ENCODE data around the gene STXBP1.

STXBP1 gene

DNA sequence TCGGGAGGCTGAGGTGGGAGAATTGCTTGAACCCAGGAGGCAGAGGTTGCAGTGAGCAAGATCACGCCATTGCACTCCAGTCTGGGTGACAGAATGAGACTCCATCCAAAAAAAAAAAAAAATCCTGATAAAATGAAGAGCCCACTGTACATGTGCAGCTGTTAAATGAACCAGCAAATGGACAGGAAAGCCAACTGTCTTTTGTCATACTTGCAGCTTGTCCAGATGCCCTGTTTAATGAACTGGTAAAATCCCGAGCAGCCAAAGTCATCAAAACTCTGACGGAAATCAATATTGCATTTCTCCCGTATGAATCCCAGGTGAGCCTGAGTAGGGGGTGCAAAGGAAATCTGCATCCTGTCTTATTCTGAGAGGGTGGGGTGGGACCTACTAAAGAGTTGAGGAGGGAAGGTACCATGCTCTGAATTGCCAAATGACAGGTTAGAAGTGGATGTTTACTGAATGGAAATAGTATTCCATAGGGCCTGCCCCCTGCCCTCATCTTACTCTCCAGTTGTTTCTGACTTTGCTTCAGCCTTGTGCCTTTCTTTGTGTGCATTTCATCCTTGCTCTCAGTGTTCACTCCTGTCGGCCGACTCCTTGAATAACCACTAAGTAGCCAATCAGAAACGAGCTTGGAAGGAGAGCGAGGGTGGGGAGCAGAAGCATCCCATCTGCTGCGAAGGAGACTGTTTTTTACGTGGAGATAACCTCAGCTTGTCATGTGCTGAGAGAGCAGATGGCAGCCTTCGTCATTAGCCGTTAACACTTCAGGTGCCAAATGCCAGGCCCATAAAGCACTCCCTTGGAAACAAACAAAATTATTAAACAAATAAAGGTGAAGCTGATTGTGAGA is 49.0 kb downstream of the STXBP1 start:
- DNase-seq: no peak

DNA sequence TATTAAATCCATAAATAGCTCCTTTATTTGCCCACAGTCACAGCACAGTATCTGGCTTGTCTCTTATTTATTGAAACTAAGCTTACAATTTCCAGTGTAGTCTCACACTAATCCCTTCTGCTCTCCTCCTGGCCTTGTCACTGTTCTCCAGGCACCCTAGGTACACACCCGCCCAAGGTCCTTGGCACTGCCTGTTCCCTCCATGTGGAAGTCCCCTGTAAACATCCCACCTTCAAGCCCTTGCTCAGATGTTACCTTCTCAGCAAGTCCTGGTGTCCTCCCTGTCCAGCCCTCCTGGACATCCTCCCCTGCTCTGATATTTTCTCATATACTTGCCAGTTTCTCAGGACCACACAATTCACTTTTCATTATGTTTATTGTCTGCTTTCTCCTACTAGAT is 50.5 kb downstream of the STXBP1 start:
- no peak for DNase-seq

DNA sequence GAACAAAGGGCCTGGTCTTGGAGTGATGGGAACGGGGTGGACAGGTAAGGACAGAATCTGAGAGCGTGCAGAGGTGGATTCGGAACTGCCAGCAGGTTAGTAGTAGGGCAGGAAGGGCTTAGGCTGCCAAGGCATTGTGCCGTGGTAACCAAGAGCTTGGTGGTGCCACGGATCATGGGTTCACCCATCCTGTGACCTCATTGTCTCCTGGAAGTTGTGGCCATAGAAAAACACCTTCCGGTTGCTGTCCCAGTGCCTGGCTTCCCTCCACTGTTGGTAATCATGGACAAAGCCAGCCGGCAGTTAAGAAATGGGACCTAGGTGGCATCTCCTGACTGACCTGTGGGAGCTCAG is 52.2 kb downstream of the STXBP1 start:
- no peak for DNase-seq

DNA sequence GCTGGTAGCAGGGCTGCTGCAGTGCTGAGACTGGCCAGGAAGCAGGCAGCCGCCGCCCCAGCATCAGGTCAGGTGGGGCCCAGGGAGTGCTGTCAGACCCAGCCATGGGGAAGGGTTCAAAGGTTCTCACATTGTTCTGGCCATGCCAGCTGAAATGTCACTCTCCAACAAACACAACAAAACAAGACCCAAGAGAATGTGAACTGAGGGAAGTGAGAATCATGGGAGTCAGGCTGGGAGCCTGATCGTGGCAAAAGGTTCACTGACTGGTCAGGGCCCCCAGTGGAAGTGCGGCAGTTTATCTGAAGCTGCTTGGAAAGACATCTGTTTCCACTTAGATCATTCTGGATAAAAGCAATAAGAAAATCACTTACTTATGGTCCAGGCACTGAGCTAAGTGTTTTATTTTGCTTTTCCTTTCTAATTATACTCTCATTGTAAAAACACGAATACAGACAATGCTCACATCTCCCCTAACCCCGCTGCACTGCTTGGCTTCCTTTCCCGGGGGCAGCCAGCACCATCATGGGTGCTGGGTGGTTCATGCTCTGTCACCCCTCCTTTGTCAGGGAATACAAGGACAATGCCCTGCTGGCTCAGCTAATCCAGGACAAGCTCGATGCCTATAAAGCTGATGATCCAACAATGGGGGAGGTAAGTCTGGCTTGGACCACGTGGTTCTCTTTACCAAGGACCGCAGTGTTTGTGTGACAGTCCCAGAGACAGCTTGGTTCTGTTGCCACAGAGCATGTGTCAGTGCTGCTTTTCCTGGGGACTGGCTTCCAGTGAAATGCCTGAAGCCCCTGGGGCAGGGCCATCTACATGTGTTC is 52.8 kb downstream of the STXBP1 start:
- DNase-seq: no peak

DNA sequence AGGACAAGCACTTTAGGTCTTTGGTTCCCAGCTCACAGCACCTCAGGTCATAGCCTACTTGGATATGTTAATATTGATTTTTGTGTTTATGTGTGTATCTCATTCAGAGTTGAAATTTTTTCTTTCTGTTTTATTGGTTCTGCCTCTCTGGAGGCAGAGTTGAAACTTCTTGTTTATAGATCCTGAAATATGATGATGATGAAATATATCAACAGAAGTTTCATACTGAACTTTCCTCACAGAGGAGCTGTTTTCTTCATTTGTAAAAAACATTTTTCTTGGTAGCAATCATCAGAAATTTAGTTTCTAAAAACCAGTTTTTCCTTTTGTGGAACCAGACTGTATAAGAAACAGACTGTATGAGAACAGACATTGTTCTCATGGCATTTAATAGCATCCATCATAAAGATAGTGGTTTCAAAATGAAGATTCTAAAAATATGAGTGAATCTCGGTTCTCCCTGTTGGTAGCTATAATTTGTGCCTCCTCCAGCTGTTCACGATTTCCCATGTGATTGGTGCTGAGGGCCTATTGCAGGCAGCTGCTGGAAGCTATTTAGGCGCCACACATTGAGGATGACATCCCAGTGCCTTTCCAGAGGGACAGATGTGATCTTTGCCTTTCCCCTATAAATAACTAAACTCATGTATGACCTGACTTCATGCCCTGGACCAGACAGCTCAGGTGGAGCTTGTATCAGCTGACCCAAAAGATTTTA is 55.2 kb downstream of the STXBP1 start:
- no peak for DNase-seq

DNA sequence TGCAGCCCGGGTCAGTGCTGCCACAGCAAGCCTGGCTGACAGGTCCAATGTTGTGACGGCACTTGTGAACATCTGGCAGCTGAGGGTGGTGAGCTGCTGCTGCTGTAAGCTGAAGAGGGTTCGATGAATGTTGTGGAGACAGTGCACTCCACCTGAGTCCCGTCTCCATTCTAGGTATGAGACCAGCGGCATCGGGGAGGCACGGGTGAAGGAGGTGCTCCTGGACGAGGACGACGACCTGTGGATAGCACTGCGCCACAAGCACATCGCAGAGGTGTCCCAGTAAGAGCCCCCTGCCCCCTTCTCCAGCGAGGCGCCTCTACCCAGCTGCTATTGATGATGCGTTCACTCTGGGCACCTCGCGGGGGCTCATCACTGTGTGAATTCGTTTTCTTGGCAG is 55.8 kb downstream of the STXBP1 start:
- DNase-seq: no peak

DNA sequence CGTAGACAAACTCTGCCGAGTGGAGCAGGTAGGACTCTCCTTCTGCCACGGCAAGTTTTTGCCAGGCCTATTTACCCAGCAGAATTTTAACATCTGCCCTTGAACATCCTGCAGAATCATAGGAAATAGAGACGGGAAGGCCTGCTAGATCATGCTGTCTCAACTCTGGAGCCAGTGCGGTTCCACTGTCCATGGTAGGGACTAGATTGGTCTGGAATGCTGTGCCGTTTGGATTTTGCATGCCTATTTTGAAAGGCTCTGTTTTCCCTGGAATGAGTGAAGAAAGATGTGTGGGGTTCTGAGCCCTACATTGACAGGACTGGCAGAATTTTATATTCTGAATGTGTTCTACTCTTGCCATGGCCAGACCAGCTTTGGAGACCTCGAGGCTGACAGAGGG is 61.2 kb downstream of the STXBP1 start:
- no peak for DNase-seq

DNA sequence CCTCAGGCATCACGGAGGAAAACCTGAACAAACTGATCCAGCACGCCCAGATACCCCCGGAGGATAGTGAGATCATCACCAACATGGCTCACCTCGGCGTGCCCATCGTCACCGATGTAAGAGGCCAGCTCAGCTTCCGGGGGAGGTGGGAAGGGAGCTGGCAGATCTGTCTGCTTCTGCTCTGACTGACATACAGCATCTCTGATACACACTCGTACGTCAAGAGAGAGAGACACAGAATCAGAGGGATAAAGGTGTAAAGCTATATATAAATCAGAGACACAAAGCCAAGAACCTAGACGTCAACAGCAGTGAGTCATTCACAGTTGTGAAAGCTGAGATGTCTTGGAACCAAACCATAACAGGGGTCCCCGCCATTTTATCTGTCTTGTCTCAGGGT is 64.6 kb downstream of the STXBP1 start:
- no peak for DNase-seq

DNA sequence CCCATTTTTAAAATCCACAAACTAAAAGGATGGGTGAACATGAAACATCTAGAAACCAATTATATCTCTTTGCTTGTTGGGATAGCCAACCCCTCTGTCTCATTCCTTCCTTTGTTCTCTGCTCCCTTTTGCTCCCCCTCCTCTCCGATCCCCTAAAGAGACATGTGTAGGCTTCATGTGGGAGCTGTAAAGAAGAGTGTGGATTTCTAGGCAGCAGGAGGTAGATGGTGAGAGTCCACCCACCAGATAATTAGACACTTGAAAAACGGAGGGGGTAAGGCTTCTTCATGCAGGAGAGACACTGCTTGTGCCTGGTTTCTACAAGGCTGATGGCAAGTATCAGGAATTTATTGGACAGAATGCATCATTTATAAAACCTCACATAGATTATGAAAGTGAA is 67.4 kb downstream of the STXBP1 start:
- no peak for DNase-seq

DNA sequence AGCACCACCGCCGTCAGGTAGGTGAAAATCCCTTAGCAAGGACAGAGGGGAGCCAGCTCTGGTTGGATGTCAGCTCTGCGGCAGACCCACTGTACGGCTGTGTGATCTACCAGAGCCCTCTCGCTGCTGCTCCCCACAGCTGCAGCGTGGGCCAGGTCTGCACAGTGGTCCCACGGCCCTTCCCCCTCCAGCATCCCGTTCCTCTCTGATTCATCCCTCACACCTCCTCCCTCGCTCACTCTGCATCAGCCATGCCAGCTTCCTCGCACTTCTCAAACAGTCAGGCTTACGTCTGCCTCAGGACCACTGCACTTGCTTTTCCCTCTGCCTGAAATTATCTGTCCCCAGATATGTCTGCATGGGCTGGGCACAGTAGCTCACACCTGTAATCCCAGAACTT is 68.1 kb downstream of the STXBP1 start:
- DNase-seq: no peak

DNA sequence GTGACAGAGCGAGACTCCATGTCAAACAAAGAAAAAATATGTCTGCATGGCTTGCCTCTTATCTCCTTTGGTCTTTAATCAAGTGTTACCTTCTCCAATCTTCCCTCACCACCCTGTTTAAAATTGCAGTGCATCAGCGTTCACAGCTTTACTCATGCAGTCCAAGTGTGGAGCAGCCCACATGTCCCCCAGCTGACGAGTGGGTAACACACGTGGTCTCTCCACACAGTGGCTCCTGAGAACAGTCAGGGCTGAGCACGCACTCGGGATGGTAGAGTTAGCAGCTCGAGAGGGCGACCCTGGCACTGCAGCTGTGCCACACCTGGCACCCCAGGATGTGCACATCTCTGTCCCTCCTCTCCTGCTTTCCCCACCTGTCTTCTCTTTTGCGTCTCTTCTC is 68.8 kb downstream of the STXBP1 start:
- DNase-seq: no peak

DNA sequence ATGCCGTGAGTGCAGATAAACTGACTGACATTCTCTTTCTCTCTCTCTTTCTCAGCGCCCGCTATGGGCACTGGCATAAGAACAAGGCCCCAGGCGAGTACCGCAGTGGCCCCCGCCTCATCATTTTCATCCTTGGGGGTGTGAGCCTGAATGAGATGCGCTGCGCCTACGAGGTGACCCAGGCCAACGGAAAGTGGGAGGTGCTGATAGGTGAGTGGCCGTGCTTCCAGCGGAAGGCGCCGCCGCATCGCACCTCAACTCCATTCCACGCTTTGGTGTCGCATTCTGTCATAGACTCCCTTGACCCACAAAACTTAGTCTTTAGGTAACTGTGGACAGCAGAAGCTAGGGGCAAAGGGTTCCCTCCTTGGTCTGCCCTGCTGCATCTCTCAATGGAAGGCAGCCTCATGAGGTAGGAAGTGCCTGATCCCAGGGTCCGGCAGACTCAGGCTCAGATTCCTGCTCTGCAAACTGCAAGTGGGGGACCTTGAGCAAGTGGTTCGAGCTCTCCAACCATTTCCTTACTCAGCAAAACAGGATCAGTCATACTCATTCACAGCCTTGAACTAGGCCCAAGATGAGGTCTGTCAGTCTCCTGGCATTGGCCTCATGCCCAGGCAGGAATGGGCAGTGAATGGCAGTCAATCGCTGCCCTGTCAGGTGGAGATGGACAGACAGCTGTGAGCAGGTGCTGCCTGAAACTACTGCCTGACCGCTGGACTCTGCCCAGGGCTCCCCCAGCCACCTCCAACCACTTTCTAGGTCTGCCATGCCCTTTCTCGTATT is 70.5 kb downstream of the STXBP1 start:
- no peak for DNase-seq

DNA sequence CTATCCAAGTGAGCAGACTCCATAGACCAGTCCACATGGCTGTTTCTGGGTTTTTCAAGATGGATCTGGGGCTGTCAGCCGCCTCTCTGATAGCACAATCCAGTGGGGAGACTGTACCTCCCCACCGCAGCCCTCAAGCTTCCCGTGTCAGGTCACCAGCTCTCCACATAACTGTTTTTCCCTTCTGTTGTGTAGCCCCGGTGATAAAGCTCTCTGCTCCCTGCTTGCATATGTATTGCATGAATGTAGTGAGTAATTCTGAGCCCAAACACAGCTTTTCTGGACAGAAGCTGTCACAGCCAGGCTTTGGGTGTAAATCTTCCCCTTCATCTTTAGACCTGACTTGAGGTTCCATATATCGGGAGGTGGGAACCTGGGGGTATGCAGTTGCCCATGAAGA is 71.6 kb downstream of the STXBP1 start:
- DNase-seq: no peak

DNA sequence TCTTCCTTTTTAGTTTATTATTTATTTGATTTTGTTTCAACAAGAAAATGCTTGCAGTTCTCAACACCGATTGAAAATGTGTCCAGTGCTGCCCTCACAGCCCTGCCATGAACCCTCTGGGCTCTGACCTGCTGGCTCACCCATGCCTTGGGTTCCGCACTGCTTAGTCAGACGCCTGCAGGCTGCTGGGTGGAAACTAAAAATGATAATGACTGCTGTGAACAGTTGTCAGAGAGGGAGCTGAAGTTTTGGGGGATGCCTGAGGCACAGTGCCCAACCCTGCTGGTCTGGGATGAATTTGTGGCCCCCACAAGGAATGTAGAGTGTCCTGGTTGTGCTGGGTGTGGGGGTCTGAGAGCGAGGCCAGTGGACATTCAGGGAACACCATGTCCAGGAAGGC is 72.5 kb downstream of the STXBP1 start:
- no peak for DNase-seq

DNA sequence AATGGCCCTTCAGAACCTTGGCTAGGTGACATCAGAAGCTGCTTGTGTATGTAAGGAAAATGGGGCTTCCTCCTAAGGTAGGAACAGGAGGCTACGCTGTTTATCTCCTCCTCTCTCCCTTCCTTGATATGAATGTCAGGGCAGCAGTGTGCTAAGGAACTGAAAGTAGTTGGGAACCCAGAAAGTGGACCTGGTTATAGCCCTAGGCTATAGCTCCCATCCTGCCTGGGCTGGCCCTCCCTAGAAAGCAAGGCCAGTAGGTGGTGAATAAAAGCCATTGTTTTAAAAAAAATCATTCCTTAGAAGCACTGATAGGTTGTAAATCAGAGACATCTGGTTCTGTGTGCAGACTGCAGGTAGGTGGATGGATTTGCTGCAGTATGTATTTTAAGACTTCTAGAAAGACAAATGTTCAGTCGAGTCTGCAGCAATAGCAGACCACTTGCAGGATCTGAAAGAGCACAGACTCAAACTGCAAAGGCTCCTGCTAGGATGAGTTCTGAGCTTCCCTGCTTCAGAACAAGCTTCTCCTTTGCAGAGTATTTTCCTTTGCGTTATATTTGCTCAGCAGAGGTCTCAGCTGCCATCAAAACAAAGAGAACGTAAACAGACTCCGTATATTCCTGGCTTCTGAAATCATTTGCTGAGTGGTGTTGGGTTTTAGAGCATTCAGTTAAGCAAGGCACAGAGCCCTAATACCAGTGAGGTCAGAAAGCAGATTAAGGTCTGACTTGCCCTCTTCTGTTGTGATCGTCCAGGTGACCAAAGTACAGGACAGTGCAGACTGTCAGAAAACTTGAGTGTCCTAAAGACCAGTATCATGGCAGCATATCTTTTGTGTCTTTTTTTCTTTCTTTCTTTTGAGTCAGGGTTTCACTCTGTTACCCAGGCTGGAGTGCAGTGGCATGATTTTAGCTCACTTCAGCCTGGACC is 74.7 kb downstream of the STXBP1 start:
- DNase-seq: no peak

DNA sequence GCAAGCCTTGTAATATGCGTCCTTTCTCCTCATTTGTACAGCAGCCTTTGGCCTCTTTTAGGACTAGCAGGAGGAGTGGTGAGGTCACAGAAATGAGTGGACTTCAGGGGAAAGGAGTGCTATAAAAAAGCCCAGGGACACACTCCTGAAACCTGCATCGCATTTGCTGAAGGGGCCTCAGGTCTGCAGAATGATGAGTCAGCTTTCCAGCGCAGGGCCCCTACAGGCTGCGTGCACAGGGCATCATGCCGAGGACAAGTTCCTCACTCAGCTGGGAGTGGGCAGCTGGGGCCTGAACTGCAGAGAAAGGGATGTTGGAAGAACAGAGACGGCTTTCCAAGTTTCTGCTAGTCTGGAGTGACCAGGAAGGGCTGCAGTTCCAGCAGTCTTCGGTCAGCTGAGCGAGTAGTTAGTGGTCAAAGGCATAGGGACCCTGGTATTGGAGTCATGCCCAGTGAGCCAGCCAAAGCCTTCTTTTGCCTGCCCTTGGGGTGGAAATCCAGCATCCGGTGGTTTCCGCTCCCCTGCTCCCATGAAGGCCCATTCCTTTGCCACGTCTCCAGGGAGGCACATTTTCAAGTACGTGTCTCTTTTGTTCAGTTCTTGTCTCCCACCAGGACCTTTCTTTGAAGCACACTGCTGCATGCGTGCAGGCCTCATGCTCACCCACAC is 77.4 kb downstream of the STXBP1 start:
- no peak for DNase-seq

DNA sequence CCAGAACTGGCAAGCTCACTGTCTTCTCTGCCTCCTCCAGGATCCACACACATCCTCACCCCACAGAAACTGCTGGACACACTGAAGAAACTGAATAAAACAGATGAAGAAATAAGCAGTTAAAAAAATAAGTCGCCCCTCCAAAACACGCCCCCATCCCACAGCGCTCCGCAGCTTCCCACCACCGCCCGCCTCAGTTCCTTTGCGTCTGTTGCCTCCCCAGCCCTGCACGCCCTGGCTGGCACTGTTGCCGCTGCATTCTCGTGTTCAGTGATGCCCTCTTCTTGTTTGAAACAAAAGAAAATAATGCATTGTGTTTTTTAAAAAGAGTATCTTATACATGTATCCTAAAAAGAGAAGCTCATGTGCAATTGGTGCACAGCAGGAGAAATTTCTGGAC is 78.7 kb downstream of the STXBP1 start:
- DNase-seq: no peak

DNA sequence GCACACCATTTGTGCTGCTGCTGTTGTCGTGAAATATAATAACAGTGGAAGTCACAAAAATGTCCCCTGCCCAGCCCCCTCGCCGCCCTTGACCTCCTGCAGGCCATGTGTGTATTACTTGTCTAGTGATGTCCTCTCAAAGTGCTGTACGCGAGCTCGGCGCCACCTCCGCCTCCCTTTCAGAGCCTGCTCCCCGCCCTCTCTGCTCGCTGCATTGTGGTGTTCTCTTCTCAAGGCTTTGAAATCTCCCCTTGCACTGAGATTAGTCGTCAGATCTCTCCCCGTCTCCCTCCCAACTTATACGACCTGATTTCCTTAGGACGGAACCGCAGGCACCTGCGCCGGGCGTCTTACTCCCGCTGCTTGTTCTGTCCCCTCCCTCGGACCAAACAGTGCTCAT is 80.0 kb downstream of the STXBP1 start:
- DNase-seq: no peak

DNA sequence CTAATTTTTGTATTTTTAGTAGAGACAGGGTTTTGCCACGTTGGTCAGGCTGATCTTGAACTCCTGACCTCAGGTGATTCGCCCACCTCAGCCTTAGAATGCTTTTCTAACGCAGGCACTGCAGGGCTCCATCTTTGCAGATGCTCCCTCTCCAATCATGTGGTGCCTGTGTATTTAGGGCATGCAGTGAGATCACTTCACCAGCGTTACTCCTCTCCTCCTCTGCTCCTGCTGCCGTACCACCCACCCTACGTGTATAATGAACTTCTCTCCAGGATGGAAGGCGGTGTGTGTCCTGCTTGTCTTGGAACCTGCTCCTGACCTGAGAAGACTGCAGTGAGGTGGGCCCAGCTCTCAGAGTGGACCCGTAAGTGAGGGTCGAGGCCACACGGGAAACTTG is 81.1 kb downstream of the STXBP1 start:
- no peak for DNase-seq

DNA sequence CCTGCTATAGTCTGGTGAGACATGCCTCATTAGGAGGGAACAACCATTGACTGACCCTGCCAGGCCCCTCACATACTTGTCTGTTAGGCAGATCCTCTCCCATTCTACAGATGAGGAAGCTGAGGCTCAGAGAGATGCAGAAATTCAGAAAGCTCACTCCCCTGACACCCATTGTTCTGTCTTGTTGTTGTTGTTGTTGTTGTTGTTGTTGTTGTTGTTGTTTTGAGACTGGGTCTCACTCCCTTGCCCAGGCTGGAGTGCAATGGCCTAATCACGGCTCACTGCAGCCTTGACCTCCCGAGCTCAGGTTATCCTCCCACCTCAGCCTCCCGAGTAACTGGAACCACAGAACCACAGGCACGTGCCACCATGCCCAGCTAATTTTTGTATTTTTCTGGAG is 81.6 kb downstream of the STXBP1 start:
- no peak for DNase-seq

Measured in femur (tissue), 1 donor.